NCI-H2196 (cell line): ENCODE data around the gene COASY.
A peak's percentile ranks its signal among the peaks of the same experiment; 100 is the strongest.

ENCODE experiments used
- DNase-seq: peaks from one replicate; lab custom pipeline; 2025; ENCODE audit not compliant: unreplicated experiment; lab: John Stamatoyannopoulos, UW

The COASY gene

DNA sequence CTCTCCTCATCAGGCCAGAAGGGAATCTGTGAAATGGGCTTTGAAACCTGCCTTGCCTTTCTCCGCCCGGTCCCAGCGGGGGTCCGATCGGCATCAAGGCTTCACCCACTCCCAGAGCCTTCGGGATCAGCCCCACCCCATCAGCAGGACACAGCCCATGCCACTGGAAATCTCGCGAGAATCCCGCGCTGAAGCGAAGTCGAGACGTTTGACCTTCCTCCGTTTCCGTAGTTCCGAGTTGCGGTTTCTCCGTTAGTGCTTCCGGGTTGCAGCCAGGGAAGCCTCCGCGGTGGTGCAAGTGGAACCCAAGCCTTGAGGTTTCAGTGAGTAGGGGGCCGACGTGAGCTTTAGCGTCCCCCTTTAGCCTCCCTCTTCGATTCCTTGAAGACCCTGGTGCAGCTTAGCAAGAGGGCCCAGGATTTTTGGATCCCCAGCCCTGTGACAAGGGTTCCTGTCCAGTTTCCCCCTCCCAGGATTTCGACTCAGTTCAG lies at the start of gene COASY:
Gene COASY, plus strand, starts transcription at position 252 of the 491 bp plus-strand sequence. CDS start 475 bp downstream, outside the sequence.
- DNase-seq: peak; percentile 88

DNA sequence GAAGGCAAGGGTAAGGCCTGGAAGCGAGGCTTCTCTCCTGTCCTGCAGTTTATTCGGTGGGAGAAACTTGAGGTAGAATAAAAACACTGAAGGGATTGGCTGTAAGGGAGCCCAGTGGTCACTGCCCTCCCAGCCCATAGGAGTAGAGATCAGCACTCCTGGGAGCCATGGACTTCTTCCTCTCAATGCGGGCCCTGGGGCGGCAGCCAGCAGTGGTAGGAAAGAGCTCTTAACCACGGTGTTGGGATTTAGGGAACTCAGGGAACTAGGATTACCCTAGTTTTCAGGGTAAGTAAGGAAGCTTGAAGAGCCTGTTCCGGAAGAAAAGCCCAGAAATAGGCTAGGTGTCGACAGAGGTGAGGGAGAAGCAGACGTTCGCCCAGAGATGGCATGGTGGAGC lies 49.7 kb upstream of the COASY start:
- DNase-seq: no peak

DNA sequence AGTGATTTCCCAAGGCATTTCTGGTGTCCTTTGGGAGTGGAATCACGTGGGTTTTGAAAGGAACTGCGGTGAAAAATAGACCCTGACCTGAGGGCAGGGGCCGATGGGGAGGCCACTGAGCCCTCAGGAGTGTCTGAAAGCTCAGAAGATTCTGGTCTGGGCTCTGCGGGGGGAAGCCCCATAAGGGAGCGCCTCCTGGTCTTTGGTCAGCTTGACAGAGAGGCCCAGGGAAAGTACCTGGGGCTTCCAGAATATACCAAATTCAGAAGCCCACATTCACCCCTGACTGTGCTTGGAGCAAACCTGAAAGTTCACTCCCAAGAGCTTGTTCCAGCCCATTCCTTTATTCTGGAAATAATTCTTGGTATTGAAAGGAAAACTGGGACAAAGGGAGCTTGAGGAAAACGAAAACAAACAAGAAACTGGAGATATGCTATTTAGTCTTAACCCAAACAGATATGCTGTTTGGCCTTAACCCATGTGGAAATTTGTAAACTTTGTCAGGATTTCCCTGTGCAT lies 49.2 kb upstream of the COASY start:
- no peak for DNase-seq

DNA sequence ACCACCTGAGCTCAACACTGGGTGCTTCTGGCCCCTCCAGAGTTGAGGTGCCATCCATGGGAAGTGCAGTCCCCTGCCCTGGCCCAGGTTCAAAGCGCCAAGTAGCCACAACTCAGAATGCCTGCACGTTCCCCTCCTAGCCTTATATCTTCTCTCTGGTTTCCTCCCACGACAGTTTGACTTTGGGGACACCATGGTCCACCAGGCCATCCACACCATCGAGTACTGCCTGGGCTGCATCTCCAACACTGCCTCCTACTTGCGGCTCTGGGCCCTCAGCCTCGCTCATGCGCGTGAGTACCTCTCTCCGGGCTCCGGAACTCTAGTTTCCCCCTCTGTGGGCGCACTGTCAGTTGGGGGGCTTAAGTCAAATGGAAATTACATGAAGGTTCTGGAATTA lies 48.3 kb upstream of the COASY start:
- no peak for DNase-seq

DNA sequence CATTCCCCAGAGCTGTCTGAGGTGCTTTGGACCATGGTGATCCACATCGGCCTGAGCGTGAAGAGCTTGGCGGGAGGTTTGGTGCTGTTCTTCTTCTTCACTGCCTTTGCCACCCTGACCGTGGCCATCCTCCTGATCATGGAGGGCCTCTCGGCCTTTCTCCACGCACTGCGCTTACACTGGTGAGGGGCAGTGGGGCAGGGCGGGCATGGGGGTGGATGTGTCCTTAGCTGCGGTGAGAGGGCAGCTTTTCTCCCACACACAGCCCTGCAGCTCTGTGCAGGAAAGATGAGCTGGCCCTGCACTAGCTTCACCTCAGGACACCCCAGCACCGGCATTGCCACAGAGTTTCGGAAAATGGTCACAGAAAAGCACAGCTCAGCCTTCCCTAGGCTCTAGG lies 47.7 kb upstream of the COASY start:
- DNase-seq: no peak

DNA sequence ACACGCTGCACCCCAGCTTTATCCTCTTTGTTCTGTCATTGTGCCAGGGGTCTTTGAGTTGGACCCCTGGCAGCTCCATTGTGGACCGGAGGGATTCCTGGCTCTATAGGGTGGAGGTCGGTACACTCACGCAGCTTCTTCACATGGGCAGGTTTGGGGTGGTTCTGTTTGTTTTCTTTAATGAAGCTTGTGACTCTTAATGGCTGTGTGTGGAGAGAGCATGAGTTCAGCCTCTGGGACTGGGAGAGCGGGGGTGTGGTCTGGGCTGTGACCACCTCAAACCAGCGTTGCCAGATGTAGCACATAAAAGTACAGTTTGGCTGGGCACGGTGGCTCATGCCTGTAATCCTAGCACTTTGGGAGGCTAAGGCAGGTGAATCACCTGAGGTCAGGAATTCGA lies 47.1 kb upstream of the COASY start:
- DNase-seq: no peak

DNA sequence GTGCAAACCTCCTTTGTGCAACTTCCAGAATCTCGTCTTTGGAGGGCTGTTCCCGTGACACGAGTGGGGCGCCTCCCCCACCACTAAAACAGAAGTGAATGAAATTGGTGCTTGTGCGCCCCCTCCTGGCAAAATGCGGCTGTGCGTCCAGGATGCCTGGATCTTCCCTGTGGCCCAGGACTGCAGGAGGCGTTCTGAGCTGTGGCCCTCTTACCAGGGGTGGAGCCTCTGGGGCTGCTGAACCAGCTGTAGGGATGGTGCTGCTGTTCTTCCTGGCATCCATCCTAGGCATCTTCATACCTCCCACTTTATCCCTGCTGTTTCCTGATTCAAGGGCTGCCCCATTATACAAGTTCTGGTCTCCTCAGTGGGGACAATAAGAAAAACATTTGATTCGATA lies 44.4 kb upstream of the COASY start:
- DNase-seq: peak; percentile 57

DNA sequence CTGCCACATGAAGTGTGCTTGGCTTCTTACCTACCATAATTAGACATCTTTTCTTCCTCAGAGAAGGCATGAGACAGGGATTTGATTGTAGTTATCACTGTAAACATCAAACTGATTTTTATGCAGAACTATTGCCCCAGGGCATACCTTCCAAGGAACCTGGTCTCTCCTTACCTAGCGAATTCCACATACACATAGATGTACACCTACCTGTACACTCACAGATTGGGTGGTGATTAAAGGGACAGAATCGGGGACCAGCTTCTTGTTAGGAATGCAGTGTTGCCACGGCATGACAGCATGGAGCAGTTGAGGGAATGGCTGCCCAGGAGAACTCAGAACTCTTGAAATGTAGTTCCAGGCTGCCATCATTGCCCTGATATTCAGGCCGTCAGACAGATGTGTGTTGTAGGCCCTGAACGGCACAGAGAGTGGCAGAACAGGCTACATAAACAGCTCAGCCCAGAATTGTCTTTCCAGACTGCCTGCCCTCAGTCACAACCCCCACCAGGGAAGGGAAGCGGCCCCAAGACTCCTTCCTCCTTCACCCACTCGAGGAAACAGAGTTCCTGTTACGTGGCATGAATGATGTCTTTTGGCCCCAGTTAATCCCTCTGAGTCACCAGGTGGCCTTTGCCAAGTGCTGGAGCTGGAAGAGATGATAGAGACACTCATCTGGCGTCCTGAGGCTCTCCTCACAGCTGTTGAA lies 43.7 kb upstream of the COASY start:
- peak; percentile 18 for DNase-seq

DNA sequence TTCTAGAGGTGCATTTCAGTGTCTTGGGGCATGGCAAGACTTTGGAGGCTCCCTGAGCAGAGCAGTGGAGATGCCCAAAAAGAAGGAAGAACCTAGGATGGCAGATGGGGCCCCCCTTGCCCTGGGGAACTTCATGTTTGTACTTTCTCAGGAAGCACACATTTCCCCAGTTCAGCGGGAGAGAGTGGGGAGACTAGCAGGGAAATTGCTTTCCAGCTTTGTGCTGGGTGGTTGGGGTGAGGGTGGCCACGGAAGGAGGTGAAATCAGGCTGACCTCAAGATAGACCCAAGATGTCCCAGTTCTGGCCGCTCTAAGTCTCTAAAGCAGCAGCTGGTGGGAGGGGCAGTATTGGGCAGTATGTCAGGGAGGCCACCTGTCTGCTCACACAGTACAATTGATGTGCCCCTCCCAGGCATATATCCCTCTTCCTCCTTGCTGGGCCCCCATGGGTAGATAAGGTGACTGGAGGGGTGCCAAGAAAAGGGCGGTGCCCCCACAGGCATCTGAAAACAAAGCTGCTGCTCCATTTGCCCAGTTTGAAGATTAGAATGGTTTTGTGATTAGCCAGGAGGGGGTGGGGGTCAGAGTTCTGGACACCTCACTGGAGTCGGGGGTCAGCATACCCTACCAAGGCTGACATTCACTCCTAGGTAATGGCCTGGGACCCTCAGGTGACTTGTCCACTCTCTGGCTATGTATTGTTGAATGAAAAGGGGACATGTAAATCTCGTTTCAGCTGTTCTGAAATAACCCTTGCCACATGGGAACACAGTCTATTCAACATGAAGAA lies 43.0 kb upstream of the COASY start:
- DNase-seq: peak; percentile 1

DNA sequence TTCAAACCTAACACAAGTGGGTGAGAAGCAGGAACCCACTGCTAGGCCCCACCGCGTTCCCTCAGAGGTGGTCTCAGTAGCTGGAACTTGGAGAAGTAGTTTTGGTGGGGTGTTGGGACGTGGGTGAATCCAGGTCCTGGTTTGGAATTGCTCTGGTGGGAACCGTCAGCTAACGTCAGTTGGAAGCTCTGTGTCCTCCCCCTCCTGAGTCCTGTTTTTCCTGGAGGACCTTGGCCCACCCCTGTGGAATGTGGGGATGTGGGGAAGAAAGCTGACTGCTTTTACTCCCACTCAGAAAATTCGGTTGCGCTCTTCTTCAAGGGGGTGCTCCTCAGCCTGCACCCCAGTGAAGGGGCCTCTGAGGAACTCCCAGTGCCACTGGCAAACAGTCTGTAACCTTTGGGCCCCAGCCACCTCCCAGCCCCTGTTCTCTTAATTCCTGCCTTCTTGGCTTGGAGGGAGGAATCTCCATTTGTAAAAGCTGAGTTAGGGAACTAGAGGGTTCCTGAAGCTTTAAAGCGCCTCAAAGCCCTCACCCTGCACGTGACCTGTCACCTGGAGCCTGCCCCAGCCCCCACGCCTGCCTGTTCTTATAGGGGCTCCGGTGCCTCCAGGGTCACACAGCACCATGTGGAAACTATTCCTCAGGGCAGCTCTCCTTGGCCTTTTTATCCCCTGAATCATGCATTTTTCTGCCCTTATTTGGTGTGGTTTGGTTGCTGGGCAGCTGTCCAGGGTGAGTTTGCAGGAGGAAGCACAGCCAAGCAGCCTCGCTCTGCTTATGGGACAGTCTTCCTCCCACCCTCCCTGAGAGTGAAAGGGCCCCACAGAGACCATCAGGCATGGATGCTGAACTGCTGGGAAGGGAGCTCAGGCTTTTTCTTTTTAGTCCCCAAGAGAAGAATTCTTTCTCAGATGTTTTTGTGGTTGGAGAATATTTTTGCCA lies 42.1 kb upstream of the COASY start:
- DNase-seq: no peak

DNA sequence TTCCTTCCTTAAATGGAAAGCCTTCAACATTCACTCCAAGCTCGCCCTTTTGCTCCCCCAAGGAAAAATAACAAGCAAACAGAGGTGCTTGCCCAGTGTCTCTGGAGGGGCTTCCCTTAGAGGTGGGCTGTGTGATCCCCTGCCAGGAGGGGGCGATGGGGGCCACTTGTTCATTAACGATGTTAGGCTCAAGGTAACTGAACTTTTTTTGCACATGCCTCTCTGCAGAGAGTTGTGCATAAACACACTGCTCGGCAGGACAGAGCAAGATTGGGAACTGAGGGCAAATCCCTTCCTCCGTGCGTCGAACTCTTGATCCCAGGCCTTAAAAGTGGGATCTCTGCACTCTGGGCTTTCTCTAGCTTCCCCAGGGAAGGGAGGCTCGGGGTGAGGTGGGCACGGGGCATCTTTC lies 41.4 kb upstream of the COASY start:
- DNase-seq: no peak

DNA sequence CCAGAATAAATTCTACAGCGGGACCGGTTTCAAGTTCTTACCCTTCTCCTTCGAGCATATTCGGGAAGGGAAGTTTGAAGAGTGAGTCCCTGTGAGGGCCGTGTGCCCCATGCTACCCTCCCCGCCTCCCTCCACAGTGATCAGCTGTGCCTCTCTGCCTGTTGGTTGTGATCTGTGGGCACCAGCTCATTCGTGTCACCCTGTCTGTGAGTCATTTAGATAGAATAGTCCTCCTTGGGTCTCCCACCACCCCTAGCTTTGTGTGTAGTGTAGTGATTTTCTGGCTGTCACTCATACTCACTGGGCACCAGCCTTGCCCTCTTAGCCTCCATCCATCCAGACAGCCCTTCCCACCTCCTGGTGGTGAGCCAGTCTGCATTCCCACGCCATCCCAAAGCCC lies 40.9 kb upstream of the COASY start:
- no peak for DNase-seq

DNA sequence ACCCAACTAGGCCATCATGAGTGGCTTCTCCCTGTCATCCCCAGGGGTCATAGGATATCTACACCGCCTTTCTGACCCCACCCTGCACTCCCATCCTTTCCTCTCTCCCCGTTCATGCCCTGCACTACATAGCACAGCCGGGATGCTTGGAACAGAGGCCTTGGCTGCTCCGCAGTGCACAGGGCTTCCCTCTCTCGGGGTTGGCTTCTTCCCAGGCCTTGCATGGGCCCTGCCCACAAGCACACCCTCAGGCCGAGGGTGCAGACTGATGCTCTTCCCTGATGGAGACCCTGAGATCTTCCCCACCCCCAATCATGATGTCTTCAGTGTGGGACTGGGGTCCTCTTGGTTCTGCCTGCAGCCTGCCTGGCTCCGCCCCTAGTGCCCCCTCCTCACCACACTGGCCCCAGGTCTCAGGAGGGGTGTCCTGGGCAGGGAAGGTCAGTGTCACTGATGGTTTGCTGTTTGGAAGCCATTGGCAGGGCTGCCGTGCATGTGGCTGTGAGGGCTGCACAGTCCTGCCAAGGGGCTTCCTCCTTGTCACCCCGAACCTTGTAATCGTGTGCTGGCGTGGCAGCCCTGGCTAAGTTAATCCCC lies 40.2 kb upstream of the COASY start:
- no peak for DNase-seq

DNA sequence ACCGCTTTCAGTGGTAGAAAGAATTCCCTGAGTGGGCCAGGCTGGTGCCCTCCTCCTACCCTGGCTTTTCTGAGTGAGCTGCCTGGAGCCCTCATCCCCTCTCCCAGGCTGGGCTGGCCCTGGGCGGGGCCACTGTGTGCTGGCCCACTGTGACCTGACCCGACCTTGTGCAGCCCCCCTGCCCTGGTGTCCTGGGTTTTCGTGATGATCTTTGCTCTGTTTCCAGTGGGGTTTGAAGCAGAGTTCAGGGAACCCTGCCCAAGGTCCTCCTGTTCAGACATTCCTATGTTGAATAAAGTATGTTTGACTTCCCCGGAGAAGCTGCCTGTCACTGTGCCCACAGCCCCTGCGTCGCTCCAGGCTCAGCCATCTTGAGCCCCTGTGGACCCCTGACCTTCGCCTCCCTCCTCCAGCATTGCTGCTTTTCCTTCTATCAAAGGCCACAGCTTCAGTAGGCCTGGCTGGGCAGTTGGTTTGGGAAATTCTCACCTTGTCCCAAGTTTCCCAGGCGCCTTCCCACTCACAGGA lies 39.6 kb upstream of the COASY start:
- DNase-seq: no peak

DNA sequence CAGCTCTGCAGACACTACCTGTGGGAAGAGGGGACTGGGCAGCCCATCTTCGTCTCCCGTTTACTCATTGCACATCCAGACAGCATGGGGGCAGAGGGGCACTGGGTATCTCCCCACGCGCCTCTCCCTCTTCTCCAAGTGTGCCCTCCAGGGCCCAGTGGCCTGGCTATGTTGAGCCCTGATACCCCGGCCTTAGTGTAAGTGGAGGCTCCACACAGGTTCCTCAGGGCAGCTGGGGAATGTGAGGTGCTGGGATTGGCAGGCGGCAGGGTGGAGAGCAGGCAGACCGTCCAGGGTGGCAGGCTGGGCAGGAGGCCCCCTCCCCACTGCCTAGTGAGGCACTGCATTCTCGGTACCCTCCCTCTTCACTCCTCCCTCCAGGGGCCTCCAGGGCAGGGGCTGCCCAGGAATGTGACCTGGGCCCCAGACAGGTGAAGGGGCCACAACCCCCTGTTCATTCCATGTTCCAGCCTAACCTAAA lies 39.1 kb upstream of the COASY start:
- no peak for DNase-seq

DNA sequence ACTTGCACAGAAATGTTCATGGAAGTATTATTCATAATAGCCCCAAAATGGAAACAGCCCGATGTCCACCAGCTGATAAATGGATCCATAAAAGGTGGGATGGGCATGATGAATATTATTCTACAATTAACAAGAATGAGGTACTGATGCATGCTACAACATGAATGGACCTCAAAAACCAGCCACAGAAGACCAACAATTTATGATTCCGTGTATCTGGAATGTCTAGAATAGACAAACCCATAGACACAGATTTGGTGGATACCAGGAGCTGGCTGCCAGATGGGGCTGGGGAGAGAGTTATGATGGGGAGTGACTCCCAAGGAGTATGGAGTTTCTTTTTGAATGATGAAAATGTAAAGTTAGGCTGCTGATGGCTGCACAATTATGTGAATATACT lies 36.7 kb upstream of the COASY start:
- DNase-seq: no peak

DNA sequence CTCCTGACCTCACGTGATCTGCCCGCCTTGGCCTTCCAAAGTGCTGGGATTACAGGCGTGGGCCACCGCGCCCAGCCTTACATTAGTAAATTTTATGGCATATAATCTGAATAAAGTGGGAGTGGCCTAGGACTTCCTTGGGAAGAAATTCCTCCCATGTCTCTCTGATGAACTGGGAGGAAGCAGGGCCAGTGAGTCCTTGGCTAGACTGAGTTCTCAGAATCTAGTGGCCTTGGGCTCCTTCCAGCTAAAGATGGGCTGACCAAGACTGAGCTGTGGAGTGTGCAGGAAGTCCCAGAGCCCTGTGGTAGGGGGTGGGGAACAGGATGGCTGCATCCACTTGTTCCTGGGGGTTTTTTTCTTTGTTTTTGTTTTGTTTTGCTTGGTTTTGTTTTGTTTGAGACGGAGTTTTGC lies 35.9 kb upstream of the COASY start:
- no peak for DNase-seq

DNA sequence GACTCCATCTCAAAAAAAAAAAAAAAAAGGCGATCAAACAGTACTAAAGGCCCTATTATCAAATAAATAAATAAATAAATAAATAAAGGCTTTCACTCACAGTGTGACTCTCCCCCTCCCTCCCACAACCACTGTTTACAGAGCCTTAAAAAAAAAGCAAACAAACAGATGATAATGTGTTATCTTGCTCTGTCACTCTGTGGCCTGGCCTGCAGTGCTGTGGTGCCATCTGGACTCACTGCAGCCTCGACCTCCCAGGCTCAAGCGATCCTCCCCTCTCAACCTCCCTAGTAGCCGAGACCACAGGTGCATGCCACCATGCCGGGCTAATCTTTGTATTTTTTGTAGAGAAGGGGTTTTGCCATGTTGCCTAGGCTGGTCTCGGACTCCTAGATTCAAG lies 34.0 kb upstream of the COASY start:
- DNase-seq: no peak

DNA sequence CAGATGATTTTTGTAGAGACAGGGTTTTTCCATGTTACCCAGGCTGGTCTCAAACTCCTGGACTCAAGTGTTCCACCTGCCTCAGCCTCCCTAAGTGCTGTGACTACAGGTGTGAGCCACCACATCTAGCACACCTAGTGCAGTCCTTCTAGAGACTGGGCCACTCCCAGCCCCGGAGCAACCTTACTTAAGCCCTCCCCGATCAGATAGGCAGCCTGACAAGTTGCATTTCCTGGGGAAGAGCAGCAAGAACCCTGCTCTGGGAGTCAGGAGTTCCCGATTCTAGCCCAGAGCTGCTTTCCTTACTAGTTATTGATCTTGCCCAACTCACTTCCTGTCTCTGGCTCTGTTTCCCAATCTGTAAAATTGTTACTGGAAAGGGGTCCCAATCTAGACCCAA lies 32.9 kb upstream of the COASY start:
- DNase-seq: no peak

DNA sequence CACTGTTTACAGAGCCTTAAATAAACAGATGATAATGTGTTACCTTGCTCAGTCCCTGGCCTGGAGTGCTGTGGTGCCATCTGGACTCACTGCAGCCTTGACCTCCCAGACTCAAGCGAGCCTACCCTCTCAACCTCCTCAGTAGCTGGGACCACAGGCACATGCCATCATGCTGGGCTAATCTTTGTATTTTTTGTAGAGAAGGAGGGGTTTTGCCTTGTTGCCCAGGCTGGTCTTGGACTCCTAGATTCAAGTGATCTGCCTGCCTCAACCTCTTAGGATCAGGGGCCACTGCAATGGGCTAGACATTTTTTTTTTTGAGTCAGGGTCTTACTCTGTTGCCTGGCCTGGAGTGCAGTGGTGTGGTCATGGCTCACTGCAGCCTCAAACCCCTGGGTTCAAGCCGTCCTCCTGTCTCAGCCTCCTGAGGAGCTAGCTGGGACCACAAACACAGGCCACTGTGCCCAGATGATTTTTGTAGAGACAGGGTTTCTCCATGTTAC lies 30.9 kb upstream of the COASY start:
- DNase-seq: no peak
